Measurements from ENCODE around the gene SKIC8. TPM values are rescaled to one million over a fixed set of nuclear protein-coding genes. Genes with fewer than 3 reads are reported as not detected.

Gene SKIC8
- total RNA-seq, 1 experiment from 2014 or later: 55.5 TPM

GRCh38 chr15:78301326-78301725 lies 1.9 kb upstream of the SKIC8 start:
- ChIA-PET CTCF (no interaction called here), POLR2A (ENCODE audit: low non-redundant PET) (no interaction called here)
- BruUV-seq (replicated peaks): no TSS peak
- H3K36me3 ChIP-seq (ENCODE audit: insufficient read depth, low read length, poor library complexity, severe bottlenecking): no peaks in the 10 kb centered on the region
- DNase-seq (ENCODE audit: low spot score): no peak
- no peaks in the 10 kb centered on the region for H3K9me3 ChIP-seq (ENCODE audit: low read depth, low read length, poor library complexity, severe bottlenecking)
- no peak overlapping the region for H3K27ac ChIP-seq (ENCODE audit: low read depth, low read length, poor library complexity, severe bottlenecking)
- H3K4me1 ChIP-seq (ENCODE audit: insufficient read depth, low read length, poor library complexity, severe bottlenecking): peaks cover 16% of the 10 kb centered on the region
- TF ChIP-seq CTCF (conservative IDR thresholded peaks at IDR 0.05; ENCODE audit: low read depth, low read length) (no peak), EZH2 (IDR thresholded peaks at IDR 0.05; ENCODE audit: borderline replicate concordance, low read depth, low read length, poor library complexity, severe bottlenecking) (no peak)
- H3K4me3 ChIP-seq (ENCODE audit: low read depth, low read length, poor library complexity, severe bottlenecking): no peak overlapping the region
- intact Hi-C loops (cut with micrococcal nuclease; ENCODE audit: unreplicated experiment): loop anchor here (10.0 kb wide), 1 partner anchor 263 kb away; the partner anchor contains the start of gene CHRNA5
- H3K27me3 ChIP-seq (replicated peaks; ENCODE audit: insufficient read depth, low read depth, low read length, poor library complexity): no peaks in the 10 kb centered on the region

- BruUV-seq (replicated peaks): no TSS peak
- H3K9me3 ChIP-seq (ENCODE audit: low read depth, low read length, poor library complexity, severe bottlenecking): no peaks in the 10 kb centered on the region
- no peak overlapping the region for H3K27ac ChIP-seq (ENCODE audit: low read depth, low read length, poor library complexity, severe bottlenecking)
- ChIA-PET CTCF (no interaction called here), POLR2A (ENCODE audit: low non-redundant PET) (no interaction called here)
- no peaks in the 10 kb centered on the region for H3K27me3 ChIP-seq (replicated peaks; ENCODE audit: insufficient read depth, low read depth, low read length, poor library complexity)
- TF ChIP-seq CTCF (conservative IDR thresholded peaks at IDR 0.05; ENCODE audit: low read depth, low read length): no peak
- no peak for TF ChIP-seq EZH2 (IDR thresholded peaks at IDR 0.05; ENCODE audit: borderline replicate concordance, low read depth, low read length, poor library complexity, severe bottlenecking)
- peaks cover 25% of the 10 kb centered on the region for H3K36me3 ChIP-seq (ENCODE audit: insufficient read depth, low read length, poor library complexity, severe bottlenecking)
- H3K4me3 ChIP-seq (ENCODE audit: low read depth, low read length, poor library complexity, severe bottlenecking): no peak overlapping the region
- no peaks in the 10 kb centered on the region for H3K4me1 ChIP-seq (ENCODE audit: insufficient read depth, low read length, poor library complexity, severe bottlenecking)
- intact Hi-C loops (cut with micrococcal nuclease; ENCODE audit: unreplicated experiment): no loop called here
- DNase-seq (ENCODE audit: low spot score): no peak
These were observed 7.2 kb downstream of the SKIC8 start for GRCh38 chr15:78292219-78292618.

GRCh38 chr15:78291698-78292097 lies 7.7 kb downstream of the SKIC8 start:
- Histone ChIP-seq H3K9me3 (ENCODE audit: low read depth, low read length, poor library complexity, severe bottlenecking) (no peaks in the 10 kb centered on the region), H3K27me3 (replicated peaks; ENCODE audit: insufficient read depth, low read depth, low read length, poor library complexity) (no peaks in the 10 kb centered on the region), H3K4me3 (ENCODE audit: low read depth, low read length, poor library complexity, severe bottlenecking) (no peak overlapping the region), H3K36me3 (ENCODE audit: insufficient read depth, low read length, poor library complexity, severe bottlenecking) (peaks cover 28% of the 10 kb centered on the region), H3K4me1 (ENCODE audit: insufficient read depth, low read length, poor library complexity, severe bottlenecking) (no peaks in the 10 kb centered on the region), H3K27ac (ENCODE audit: low read depth, low read length, poor library complexity, severe bottlenecking) (no peak overlapping the region)
- ChIA-PET POLR2A (ENCODE audit: low non-redundant PET) (interaction anchor here (0.7 kb wide), 1 partner anchor 8 kb away, joined by 5 read pairs; the partner anchor contains the start of gene SKIC8), CTCF (no interaction called here)
- intact Hi-C loops (cut with micrococcal nuclease; ENCODE audit: unreplicated experiment): no loop called here
- no peak for DNase-seq (ENCODE audit: low spot score)
- no TSS peak for BruUV-seq (replicated peaks)
- TF ChIP-seq CTCF (conservative IDR thresholded peaks at IDR 0.05; ENCODE audit: low read depth, low read length) (no peak), EZH2 (IDR thresholded peaks at IDR 0.05; ENCODE audit: borderline replicate concordance, low read depth, low read length, poor library complexity, severe bottlenecking) (no peak)

Measured in A673 (cell line).